Central memory CD8-positive, alpha-beta T cell (primary cell): ENCODE results near the gene APBB2.

ENCODE experiments used
- ATAC-seq: fragments of 150-1000 bp; cut with Tn5 transposase; replicated peaks from 2 replicates; pipeline ENCODE4 v1.10.0; 2022; ENCODE audit warnings: mild to moderate bottlenecking, moderate FRiP score, moderate number of reproducible peaks; ENCODE audit not compliant: poor library complexity, severe bottlenecking; ENCODE audit errors: extremely low read depth
- DNase-seq, 2 donors: peaks; one replicate each; pipeline ENCODE4 v3.0.0; 2021; ENCODE audit warnings: low spot score in 2 of 2
- H3K27ac Mint-ChIP-seq: one replicate; pipeline ENCODE4 v1.8.0; 2022; ENCODE audit warnings: low read depth, mild to moderate bottlenecking, moderate library complexity, mixed read lengths
- H3K27me3 Mint-ChIP-seq: one replicate; pipeline ENCODE4 v1.8.0; 2022; ENCODE audit warnings: mixed read lengths
- H3K36me3 Mint-ChIP-seq: one replicate; pipeline ENCODE4 v1.8.0; 2022; ENCODE audit warnings: mild to moderate bottlenecking, moderate library complexity, mixed read lengths; ENCODE audit not compliant: insufficient read depth
- H3K4me1 Mint-ChIP-seq: one replicate; pipeline ENCODE4 v1.8.0; 2022; ENCODE audit warnings: mixed read lengths
- H3K4me3 Mint-ChIP-seq: one replicate; pipeline ENCODE4 v1.8.0; 2022; ENCODE audit warnings: mild to moderate bottlenecking, moderate library complexity, mixed read lengths
- H3K9me3 Mint-ChIP-seq: one replicate; pipeline ENCODE4 v1.8.0; 2022; ENCODE audit warnings: mixed read lengths

APBB2 gene

GRCh38 chr4:40991908-40992307 is 222.4 kb downstream of the APBB2 start:
- no peak overlapping the region for H3K4me3 Mint-ChIP-seq
- no peaks in the 10 kb centered on the region for H3K27me3 Mint-ChIP-seq

GRCh38 chr4:40990899-40991265 is 223.5 kb downstream of the APBB2 start:
- Mint-ChIP-seq H3K9me3 (no peaks in the 10 kb centered on the region), H3K4me3 (no peak overlapping the region), H3K36me3 (peaks cover 3% of the 10 kb centered on the region), H3K27me3 (no peaks in the 10 kb centered on the region), H3K4me1 (no peaks in the 10 kb centered on the region), H3K27ac (no peak overlapping the region)
- ATAC-seq (no peak), DNase-seq (no peak)

More at GRCh38 chr4:40991908-40992307, 222.4 kb downstream of the APBB2 start:
- Mint-ChIP-seq H3K27ac (no peak overlapping the region), H3K9me3 (no peaks in the 10 kb centered on the region), H3K4me1 (no peaks in the 10 kb centered on the region), H3K36me3 (peaks cover 3% of the 10 kb centered on the region)
- no peak for ATAC-seq
- DNase-seq, result no peak

- DNase-seq, result no peak
- Mint-ChIP-seq H3K36me3 (peaks cover 3% of the 10 kb centered on the region), H3K4me3 (no peak overlapping the region), H3K4me1 (no peaks in the 10 kb centered on the region), H3K27ac (no peak overlapping the region), H3K9me3 (no peaks in the 10 kb centered on the region), H3K27me3 (no peaks in the 10 kb centered on the region)
- ATAC-seq, result no peak
These were observed 224.0 kb downstream of the APBB2 start for GRCh38 chr4:40990236-40990898.

- Mint-ChIP-seq H3K27me3 (no peaks in the 10 kb centered on the region), H3K4me1 (no peaks in the 10 kb centered on the region), H3K36me3 (peaks cover 3% of the 10 kb centered on the region), H3K9me3 (no peaks in the 10 kb centered on the region), H3K27ac (no peak overlapping the region), H3K4me3 (no peak overlapping the region)
- ATAC-seq (no peak), DNase-seq (no peak)
These were observed 227.2 kb downstream of the APBB2 start for GRCh38 chr4:40987151-40987550.

GRCh38 chr4:40986375-40986774 is 228.0 kb downstream of the APBB2 start:
- Mint-ChIP-seq H3K4me1 (no peaks in the 10 kb centered on the region), H3K9me3 (no peaks in the 10 kb centered on the region), H3K27ac (no peak overlapping the region), H3K27me3 (no peaks in the 10 kb centered on the region), H3K36me3 (peaks cover 3% of the 10 kb centered on the region), H3K4me3 (no peak overlapping the region)
- DNase-seq (no peak), ATAC-seq (no peak)

GRCh38 chr4:40984051-40984450 is 230.3 kb downstream of the APBB2 start:
- Mint-ChIP-seq H3K36me3 (no peaks in the 10 kb centered on the region), H3K4me1 (no peaks in the 10 kb centered on the region), H3K9me3 (no peaks in the 10 kb centered on the region), H3K4me3 (no peak overlapping the region), H3K27me3 (no peaks in the 10 kb centered on the region), H3K27ac (no peak overlapping the region)
- DNase-seq (no peak), ATAC-seq (no peak)

- H3K27ac Mint-ChIP-seq, result no peak overlapping the region
- no peaks in the 10 kb centered on the region for H3K4me1 Mint-ChIP-seq
- peaks cover 7% of the 10 kb centered on the region for H3K27me3 Mint-ChIP-seq
- ATAC-seq (no peak), DNase-seq (no peak)
- H3K36me3 Mint-ChIP-seq, result no peaks in the 10 kb centered on the region
- H3K4me3 Mint-ChIP-seq, result no peak overlapping the region
- no peaks in the 10 kb centered on the region for H3K9me3 Mint-ChIP-seq
These were observed 233.9 kb downstream of the APBB2 start for GRCh38 chr4:40980318-40980883.

- no peaks in the 10 kb centered on the region for H3K4me1 Mint-ChIP-seq
- no peak overlapping the region for H3K27ac Mint-ChIP-seq
- no peaks in the 10 kb centered on the region for H3K9me3 Mint-ChIP-seq
- H3K36me3 Mint-ChIP-seq, result no peaks in the 10 kb centered on the region
- no peak for ATAC-seq
- peaks cover 26% of the 10 kb centered on the region for H3K27me3 Mint-ChIP-seq
- no peak overlapping the region for H3K4me3 Mint-ChIP-seq
- DNase-seq, result no peak
These were observed 235.8 kb downstream of the APBB2 start for GRCh38 chr4:40978548-40978947.

GRCh38 chr4:40976343-40976742 is 238.0 kb downstream of the APBB2 start:
- ATAC-seq (no peak), DNase-seq (no peak)
- Mint-ChIP-seq H3K36me3 (no peaks in the 10 kb centered on the region), H3K27me3 (peaks cover 35% of the 10 kb centered on the region), H3K9me3 (no peaks in the 10 kb centered on the region), H3K27ac (no peak overlapping the region), H3K4me1 (no peaks in the 10 kb centered on the region), H3K4me3 (no peak overlapping the region)

- H3K4me3 Mint-ChIP-seq, result no peak overlapping the region
- no peak for DNase-seq
- ATAC-seq, result no peak
- peaks cover 51% of the 10 kb centered on the region for H3K27me3 Mint-ChIP-seq
- no peaks in the 10 kb centered on the region for H3K36me3 Mint-ChIP-seq
- H3K4me1 Mint-ChIP-seq, result no peaks in the 10 kb centered on the region
- H3K9me3 Mint-ChIP-seq, result no peaks in the 10 kb centered on the region
- no peak overlapping the region for H3K27ac Mint-ChIP-seq
These were observed 241.6 kb downstream of the APBB2 start for GRCh38 chr4:40972722-40973121.

GRCh38 chr4:40971338-40971737 is 243.0 kb downstream of the APBB2 start:
- ATAC-seq, result no peak
- no peaks in the 10 kb centered on the region for H3K9me3 Mint-ChIP-seq
- no peak for DNase-seq
- peaks cover 51% of the 10 kb centered on the region for H3K27me3 Mint-ChIP-seq
- no peak overlapping the region for H3K27ac Mint-ChIP-seq
- no peaks in the 10 kb centered on the region for H3K36me3 Mint-ChIP-seq
- H3K4me3 Mint-ChIP-seq, result no peak overlapping the region
- H3K4me1 Mint-ChIP-seq, result no peaks in the 10 kb centered on the region

- no peaks in the 10 kb centered on the region for H3K4me1 Mint-ChIP-seq
- DNase-seq, result no peak
- H3K9me3 Mint-ChIP-seq, result no peaks in the 10 kb centered on the region
- H3K27me3 Mint-ChIP-seq, result peaks cover 34% of the 10 kb centered on the region
- H3K4me3 Mint-ChIP-seq, result no peak overlapping the region
- no peak overlapping the region for H3K27ac Mint-ChIP-seq
- H3K36me3 Mint-ChIP-seq, result no peaks in the 10 kb centered on the region
- no peak for ATAC-seq
These were observed 244.8 kb downstream of the APBB2 start for GRCh38 chr4:40969501-40969900.

GRCh38 chr4:40967550-40967949 is 246.8 kb downstream of the APBB2 start:
- Mint-ChIP-seq H3K27ac (no peak overlapping the region), H3K4me3 (no peak overlapping the region), H3K9me3 (no peaks in the 10 kb centered on the region), H3K4me1 (no peaks in the 10 kb centered on the region), H3K36me3 (no peaks in the 10 kb centered on the region), H3K27me3 (peaks cover 16% of the 10 kb centered on the region)
- ATAC-seq (no peak), DNase-seq (no peak)
